ENCODE results near the gene SERGEF.
"Not testable (repeated sequence)": the region's sequence is repeated elsewhere in the genome, so short reads cannot be mapped to it uniquely, and the experiment has no call there.

The SERGEF gene

GRCh38 chr11:18000760-18001159 lies 12.1 kb downstream of the SERGEF start:
- H3K4me3 ChIP-seq (ENCODE audit: low read length) = no peak overlapping the region
- no peak for DNase-seq (ENCODE audit: low read depth)
- TF ChIP-seq, protein P1, sequence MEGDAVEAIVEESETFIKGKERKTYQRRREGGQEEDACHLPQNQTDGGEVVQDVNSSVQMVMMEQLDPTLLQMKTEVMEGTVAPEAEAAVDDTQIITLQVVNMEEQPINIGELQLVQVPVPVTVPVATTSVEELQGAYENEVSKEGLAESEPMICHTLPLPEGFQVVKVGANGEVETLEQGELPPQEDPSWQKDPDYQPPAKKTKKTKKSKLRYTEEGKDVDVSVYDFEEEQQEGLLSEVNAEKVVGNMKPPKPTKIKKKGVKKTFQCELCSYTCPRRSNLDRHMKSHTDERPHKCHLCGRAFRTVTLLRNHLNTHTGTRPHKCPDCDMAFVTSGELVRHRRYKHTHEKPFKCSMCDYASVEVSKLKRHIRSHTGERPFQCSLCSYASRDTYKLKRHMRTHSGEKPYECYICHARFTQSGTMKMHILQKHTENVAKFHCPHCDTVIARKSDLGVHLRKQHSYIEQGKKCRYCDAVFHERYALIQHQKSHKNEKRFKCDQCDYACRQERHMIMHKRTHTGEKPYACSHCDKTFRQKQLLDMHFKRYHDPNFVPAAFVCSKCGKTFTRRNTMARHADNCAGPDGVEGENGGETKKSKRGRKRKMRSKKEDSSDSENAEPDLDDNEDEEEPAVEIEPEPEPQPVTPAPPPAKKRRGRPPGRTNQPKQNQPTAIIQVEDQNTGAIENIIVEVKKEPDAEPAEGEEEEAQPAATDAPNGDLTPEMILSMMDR (conservative IDR thresholded peaks at IDR 0.05; ENCODE audit: low read depth, low read length) = no peak

- not testable (repeated sequence) for DNase-seq (ENCODE audit: low read depth); H3K4me3 ChIP-seq (ENCODE audit: low read length)
Observed at GRCh38 chr11:18000128-18000527, 12.7 kb downstream of the SERGEF start.

DNA sequence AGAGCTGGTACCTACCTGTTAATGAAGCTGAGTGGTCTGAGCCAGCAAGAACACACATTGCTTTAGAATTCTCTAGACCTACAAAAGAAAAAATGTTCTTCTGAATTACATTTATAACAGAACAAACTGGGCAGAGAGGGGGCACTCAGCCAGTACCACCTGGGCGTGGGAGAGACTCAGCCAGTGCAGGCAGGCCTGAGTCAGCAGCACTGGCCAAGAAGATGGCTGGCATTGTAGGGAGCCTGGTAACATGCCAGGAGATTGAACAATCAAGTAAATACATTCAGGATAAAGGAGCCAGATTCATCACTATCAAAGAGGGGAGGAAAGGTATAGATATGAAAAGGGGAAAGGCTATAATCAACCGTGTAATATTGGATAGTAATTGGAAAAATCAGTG lies 19.9 kb downstream of the SERGEF start:
- TF ChIP-seq, protein P1 (conservative IDR thresholded peaks at IDR 0.05; ENCODE audit: low read depth, low read length) = no peak
- H3K4me3 ChIP-seq (ENCODE audit: low read length) = no peak overlapping the region
- DNase-seq (ENCODE audit: low read depth) = no peak

- no peak for DNase-seq (ENCODE audit: low read depth)
- H3K4me3 ChIP-seq (ENCODE audit: low read length) = no peak overlapping the region
- TF ChIP-seq, protein P1 (conservative IDR thresholded peaks at IDR 0.05; ENCODE audit: low read depth, low read length) = peak; percentile 94
Observed at GRCh38 chr11:17991783-17992433, 20.9 kb downstream of the SERGEF start.

GRCh38 chr11:17989306-17989705 lies 23.5 kb downstream of the SERGEF start:
- no peak overlapping the region for H3K4me3 ChIP-seq (ENCODE audit: low read length)
- DNase-seq (ENCODE audit: low read depth) = no peak
- TF ChIP-seq, protein P1 (conservative IDR thresholded peaks at IDR 0.05; ENCODE audit: low read depth, low read length) = no peak

DNA sequence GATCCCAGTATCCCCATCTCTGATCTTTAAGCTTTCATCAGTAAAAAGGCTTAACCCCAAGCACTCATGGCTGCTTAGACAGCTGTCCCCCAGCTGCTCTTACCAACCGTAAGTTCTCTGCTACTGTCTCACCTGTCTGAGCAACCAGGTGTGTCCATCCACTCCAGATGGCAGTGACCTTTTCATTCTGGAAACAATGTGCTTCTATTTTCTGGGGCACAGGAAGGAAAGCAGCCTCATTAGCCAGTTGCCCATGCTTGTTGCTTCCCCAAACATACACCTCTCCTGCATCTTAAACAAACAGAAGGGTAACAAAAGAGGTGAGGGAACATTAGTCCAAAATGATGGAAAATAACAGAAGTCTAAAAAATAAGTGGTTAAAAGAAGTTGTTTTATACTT lies 24.4 kb downstream of the SERGEF start:
- no peak for DNase-seq (ENCODE audit: low read depth)
- no peak overlapping the region for H3K4me3 ChIP-seq (ENCODE audit: low read length)
- TF ChIP-seq, protein P1 (conservative IDR thresholded peaks at IDR 0.05; ENCODE audit: low read depth, low read length) = no peak

GRCh38 chr11:17987826-17988225 lies 25.0 kb downstream of the SERGEF start:
- TF ChIP-seq, protein P1 (conservative IDR thresholded peaks at IDR 0.05; ENCODE audit: low read depth, low read length) = no peak
- no peak overlapping the region for H3K4me3 ChIP-seq (ENCODE audit: low read length)
- no peak for DNase-seq (ENCODE audit: low read depth)
